GM18511 (cell line): Measurements from ENCODE around the gene IL25.
"Not testable (repeated sequence)": the region's sequence is repeated elsewhere in the genome, so short reads cannot be mapped to it uniquely, and the experiment has no call there.

Experiments used
- ATAC-seq: cut with Tn5 transposase; IDR thresholded peaks from one replicate; pipeline ENCODE4 v1.9.1; 2021; ENCODE audit warnings: mild to moderate bottlenecking, moderate library complexity; ENCODE audit not compliant: unreplicated experiment

IL25 gene

GRCh38 chr14:23371865-23372264 lies 744 bp upstream of the IL25 start:
- ATAC-seq = no peak

- no peak for ATAC-seq
Observed at GRCh38 chr14:23373041-23373440, 432 bp downstream of the IL25 start.

- ATAC-seq = no peak
Observed at GRCh38 chr14:23375527-23376251, 3.1 kb downstream of the IL25 start.

- ATAC-seq = no peak
Observed at GRCh38 chr14:23376482-23377197, 4.0 kb downstream of the IL25 start, which contains the start of gene CMTM5. TSS of gene CMTM5 (plus strand) at chr14:23377046. CDS start at chr14:23377252, 206 bp downstream.

- ATAC-seq = no peak
Observed at GRCh38 chr14:23377198-23377550, 4.6 kb downstream of the IL25 start.

- no peak for ATAC-seq
Observed at GRCh38 chr14:23377573-23378563, 5.3 kb downstream of the IL25 start.

- ATAC-seq = no peak
Observed at GRCh38 chr14:23378612-23379220, 6.1 kb downstream of the IL25 start.

GRCh38 chr14:23379366-23380196 lies 7.0 kb downstream of the IL25 start:
- no peak for ATAC-seq

- no peak for ATAC-seq
Observed at GRCh38 chr14:23380197-23380914, 7.7 kb downstream of the IL25 start.

- no peak for ATAC-seq
Observed at GRCh38 chr14:23380976-23381375, 8.4 kb downstream of the IL25 start.

- no peak for ATAC-seq
Observed at GRCh38 chr14:23381871-23382270, 9.3 kb downstream of the IL25 start.

- ATAC-seq = no peak
Observed at GRCh38 chr14:23382276-23382675, 9.7 kb downstream of the IL25 start.

- ATAC-seq = no peak
Observed at GRCh38 chr14:23382731-23383440, 10.3 kb downstream of the IL25 start.

- no peak for ATAC-seq
Observed at GRCh38 chr14:23384364-23385080, 11.9 kb downstream of the IL25 start.

- no peak for ATAC-seq
Observed at GRCh38 chr14:23385244-23385641, 12.6 kb downstream of the IL25 start.

- ATAC-seq = no peak
Observed at GRCh38 chr14:23385642-23386265, 13.1 kb downstream of the IL25 start.

- ATAC-seq = not testable (repeated sequence)
Observed at GRCh38 chr14:23386266-23386657, 13.7 kb downstream of the IL25 start.

- ATAC-seq = no peak
Observed at GRCh38 chr14:23386999-23387398, 14.4 kb downstream of the IL25 start.
